Activated B cell treated with CpG ODN at 0.5 μM for 24 hours (primary cell): ENCODE results near the gene GAPVD1. TPM values are rescaled to one million over a fixed set of nuclear protein-coding genes. Genes with fewer than 3 reads are reported as not detected.
A peak's percentile ranks its signal among the peaks of the same experiment; 100 is the strongest.
"Not testable (repeated sequence)": the region's sequence is repeated elsewhere in the genome, so short reads cannot be mapped to it uniquely, and the experiment has no call there.

Source experiments
- ATAC-seq: fragments of 200-7000 bp; cut with Tn5 transposase; one replicate; pipeline ENCODE4 v1.10.0; 2021; ENCODE audit warnings: low read depth, mild to moderate bottlenecking, moderate library complexity
- CTCF ChIA-PET: fragments of 350-600 bp; sonication (Branson Sonifier 250); formaldehyde crosslinking; loops from one replicate; lab custom pipeline; 2021; ENCODE audit warnings: antibody characterized with exemption; lab: Charles Lee
- POLR2A ChIA-PET: fragments of 350-600 bp; sonication (Branson Sonifier 250); formaldehyde crosslinking; loops from one replicate; lab custom pipeline; 2021; ENCODE audit warnings: antibody characterized with exemption; lab: Charles Lee
- DNase-seq: peaks from one replicate; pipeline ENCODE4 v3.0.0; 2022
- H3K27ac Mint-ChIP-seq: one replicate; pipeline ENCODE4 v1.8.0; 2020; ENCODE audit warnings: mixed read lengths
- H3K27me3 Mint-ChIP-seq: one replicate; pipeline ENCODE4 v1.8.0; 2021; ENCODE audit warnings: mixed read lengths
- H3K36me3 Mint-ChIP-seq: one replicate; pipeline ENCODE4 v1.8.0; 2021; ENCODE audit warnings: low read depth, mixed read lengths
- H3K4me1 Mint-ChIP-seq: one replicate; pipeline ENCODE4 v1.8.0; 2021; ENCODE audit warnings: mixed read lengths
- H3K4me3 Mint-ChIP-seq: one replicate; pipeline ENCODE4 v1.8.0; 2020; ENCODE audit warnings: mild to moderate bottlenecking, mixed read lengths
- H3K9me3 Mint-ChIP-seq: one replicate; pipeline ENCODE4 v1.8.0; 2020; ENCODE audit warnings: mixed read lengths
- CTCF ChIP-seq: fragments of 200-600 bp; IDR thresholded peaks from one replicate; pipeline ENCODE4 v1.8.0; 2022; ENCODE audit warnings: antibody characterized with exemption, mild to moderate bottlenecking
- intact Hi-C: fragments of 100-400 bp; cut with micrococcal nuclease; formaldehyde crosslinking; loops from one replicate; pipeline ENCODE4 v1.15.1; 2024
- total RNA-seq: library from RNA; stranded (reverse); gene quantifications from 2 replicates; pipeline ENCODE4 v1.2.3, GENCODE V29; 2022

GAPVD1 gene, protein sequence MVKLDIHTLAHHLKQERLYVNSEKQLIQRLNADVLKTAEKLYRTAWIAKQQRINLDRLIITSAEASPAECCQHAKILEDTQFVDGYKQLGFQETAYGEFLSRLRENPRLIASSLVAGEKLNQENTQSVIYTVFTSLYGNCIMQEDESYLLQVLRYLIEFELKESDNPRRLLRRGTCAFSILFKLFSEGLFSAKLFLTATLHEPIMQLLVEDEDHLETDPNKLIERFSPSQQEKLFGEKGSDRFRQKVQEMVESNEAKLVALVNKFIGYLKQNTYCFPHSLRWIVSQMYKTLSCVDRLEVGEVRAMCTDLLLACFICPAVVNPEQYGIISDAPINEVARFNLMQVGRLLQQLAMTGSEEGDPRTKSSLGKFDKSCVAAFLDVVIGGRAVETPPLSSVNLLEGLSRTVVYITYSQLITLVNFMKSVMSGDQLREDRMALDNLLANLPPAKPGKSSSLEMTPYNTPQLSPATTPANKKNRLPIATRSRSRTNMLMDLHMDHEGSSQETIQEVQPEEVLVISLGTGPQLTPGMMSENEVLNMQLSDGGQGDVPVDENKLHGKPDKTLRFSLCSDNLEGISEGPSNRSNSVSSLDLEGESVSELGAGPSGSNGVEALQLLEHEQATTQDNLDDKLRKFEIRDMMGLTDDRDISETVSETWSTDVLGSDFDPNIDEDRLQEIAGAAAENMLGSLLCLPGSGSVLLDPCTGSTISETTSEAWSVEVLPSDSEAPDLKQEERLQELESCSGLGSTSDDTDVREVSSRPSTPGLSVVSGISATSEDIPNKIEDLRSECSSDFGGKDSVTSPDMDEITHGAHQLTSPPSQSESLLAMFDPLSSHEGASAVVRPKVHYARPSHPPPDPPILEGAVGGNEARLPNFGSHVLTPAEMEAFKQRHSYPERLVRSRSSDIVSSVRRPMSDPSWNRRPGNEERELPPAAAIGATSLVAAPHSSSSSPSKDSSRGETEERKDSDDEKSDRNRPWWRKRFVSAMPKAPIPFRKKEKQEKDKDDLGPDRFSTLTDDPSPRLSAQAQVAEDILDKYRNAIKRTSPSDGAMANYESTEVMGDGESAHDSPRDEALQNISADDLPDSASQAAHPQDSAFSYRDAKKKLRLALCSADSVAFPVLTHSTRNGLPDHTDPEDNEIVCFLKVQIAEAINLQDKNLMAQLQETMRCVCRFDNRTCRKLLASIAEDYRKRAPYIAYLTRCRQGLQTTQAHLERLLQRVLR (N-terminal part only)
- total RNA-seq, result 46.6 and 53.9 TPM in 2 replicates

DNA sequence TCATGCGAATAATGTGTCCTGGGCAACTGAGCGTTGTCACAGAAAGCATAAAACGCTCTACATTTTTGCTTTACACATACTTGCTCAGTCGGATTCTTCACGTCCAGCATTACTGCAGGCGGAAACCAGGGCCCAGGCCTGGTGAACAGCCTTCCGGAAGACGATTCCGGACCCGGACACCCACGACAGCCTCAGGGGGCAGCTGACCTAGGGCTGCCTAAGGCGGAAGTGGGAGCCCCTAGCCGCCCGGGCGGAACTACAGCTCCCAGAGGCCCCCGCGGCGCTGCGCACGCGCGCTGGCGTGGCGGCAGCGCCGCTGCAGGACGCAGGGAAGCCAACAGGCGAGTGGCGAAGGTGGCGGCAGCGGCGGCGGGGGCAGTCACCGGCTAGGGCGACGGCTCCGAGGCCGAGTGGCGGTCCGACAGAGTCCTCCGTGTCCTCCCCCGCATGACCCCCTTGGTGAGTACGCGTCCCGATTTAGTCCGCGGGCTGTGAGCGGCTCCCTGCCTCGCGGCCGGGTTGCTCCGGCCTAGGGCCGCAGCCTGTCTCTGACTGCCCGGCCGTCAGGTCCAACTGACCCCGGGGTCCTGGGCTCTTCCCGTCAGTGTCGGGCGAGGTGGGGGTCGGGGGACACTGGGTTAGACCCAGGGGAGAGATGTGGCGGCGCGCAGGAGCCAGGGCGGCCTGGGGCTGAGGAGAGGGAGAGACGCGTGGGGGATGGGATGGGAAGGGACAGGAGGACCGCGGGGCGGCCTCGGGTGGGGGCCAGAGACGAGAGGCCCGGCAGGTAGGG, at the start of gene GAPVD1:
GAPVD1 (plus strand) TSS at position 326 of the 793 bp plus-strand sequence. CDS start 37,096 bp downstream, outside the sequence.
- H3K9me3 Mint-ChIP-seq, result no peaks in the 10 kb centered on the region
- peak within 1 kb of the TSS; percentile 99 for H3K27ac Mint-ChIP-seq
- TF ChIP-seq CTCF, result no peak
- peak; percentile 97 for DNase-seq
- H3K4me1 Mint-ChIP-seq, result peaks cover 48% of the 10 kb centered on the region
- ATAC-seq, result peak; percentile 93
- H3K4me3 Mint-ChIP-seq, result peak within 1 kb of the TSS; percentile 96
- peaks cover 2% of the 10 kb centered on the region for H3K27me3 Mint-ChIP-seq
- peaks cover 28% of the 10 kb centered on the region for H3K36me3 Mint-ChIP-seq
- ChIA-PET CTCF (interaction anchor here (1.7 kb wide), 1 partner anchor 21 kb away, joined by 9 read pairs; the partner anchor contains the start of gene HSPA5), POLR2A (interaction anchor here (0.6 to 7.2 kb wide), 10 partner anchors 10 to 1543 kb away, joined by 3 to 201 read pairs (median 6); partner anchors contain the start of genes ARPC5L, HSPA5, RABEPK and ZBTB43)
- intact Hi-C loops, result loop anchor here (1.0 to 5.0 kb wide), 7 partner anchors 20 to 486 kb away; partner anchors contain the start of genes ARPC5L, GOLGA1, HSPA5 and PBX3

- H3K9me3 Mint-ChIP-seq, result no peaks in the 10 kb centered on the region
- DNase-seq, result no peak
- H3K4me3 Mint-ChIP-seq, result no peak overlapping the region
- H3K4me1 Mint-ChIP-seq, result no peaks in the 10 kb centered on the region
- intact Hi-C loops, result no loop called here
- ChIA-PET POLR2A (no interaction called here), CTCF (no interaction called here)
- ATAC-seq, result no peak
- no peaks in the 10 kb centered on the region for H3K27me3 Mint-ChIP-seq
- TF ChIP-seq CTCF, result no peak
- H3K36me3 Mint-ChIP-seq, result peaks cover 52% of the 10 kb centered on the region
- H3K27ac Mint-ChIP-seq, result no peak overlapping the region
Observed at GRCh38 chr9:125214186-125214585, 47.4 kb upstream of the GAPVD1 start.

- no peak overlapping the region for H3K27ac Mint-ChIP-seq
- ATAC-seq (no peak), DNase-seq (no peak)
- H3K4me1 Mint-ChIP-seq, result no peaks in the 10 kb centered on the region
- POLR2A ChIA-PET, result no interaction called here
- H3K36me3 Mint-ChIP-seq, result peaks cover 43% of the 10 kb centered on the region
- no peaks in the 10 kb centered on the region for H3K9me3 Mint-ChIP-seq
- intact Hi-C loops, result no loop called here
- H3K4me3 Mint-ChIP-seq, result no peak overlapping the region
- CTCF ChIA-PET, result no interaction called here
- H3K27me3 Mint-ChIP-seq, result no peaks in the 10 kb centered on the region
- TF ChIP-seq CTCF, result no peak
Observed at GRCh38 chr9:125218621-125219020, 43.0 kb upstream of the GAPVD1 start.

DNA sequence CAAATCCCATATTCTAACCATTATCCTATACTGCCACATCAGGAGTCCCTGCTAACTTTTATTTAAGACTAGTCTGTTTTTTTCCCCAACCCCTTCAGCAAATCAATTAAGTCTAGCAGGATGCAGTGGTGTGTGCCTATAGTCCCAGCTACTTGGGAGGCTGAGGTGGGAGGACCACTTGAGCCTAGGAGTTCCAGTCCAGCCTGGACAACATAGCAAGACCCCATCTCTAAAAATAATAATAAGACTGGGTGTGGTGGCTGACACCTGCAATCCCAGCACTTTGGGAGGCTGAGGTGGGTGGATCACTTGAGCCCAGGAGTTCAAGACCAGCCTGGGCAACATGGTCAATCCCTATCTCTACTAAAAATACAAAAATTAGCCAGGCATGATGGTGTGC, 36.8 kb upstream of the GAPVD1 start:
- DNase-seq, intact Hi-C loops, CTCF ChIA-PET, H3K4me3 Mint-ChIP-seq, ATAC-seq, H3K9me3 Mint-ChIP-seq, H3K4me1 Mint-ChIP-seq, H3K27ac Mint-ChIP-seq, H3K27me3 Mint-ChIP-seq: not testable (repeated sequence)
- POLR2A ChIA-PET, result interaction anchor here (1.2 kb wide), 1 partner anchor 17 kb away, joined by 3 read pairs; the partner anchor contains the start of gene HSPA5
- H3K36me3 Mint-ChIP-seq, result peaks cover 31% of the 10 kb centered on the region
